ENCODE data around the gene MAML3.

DNA sequence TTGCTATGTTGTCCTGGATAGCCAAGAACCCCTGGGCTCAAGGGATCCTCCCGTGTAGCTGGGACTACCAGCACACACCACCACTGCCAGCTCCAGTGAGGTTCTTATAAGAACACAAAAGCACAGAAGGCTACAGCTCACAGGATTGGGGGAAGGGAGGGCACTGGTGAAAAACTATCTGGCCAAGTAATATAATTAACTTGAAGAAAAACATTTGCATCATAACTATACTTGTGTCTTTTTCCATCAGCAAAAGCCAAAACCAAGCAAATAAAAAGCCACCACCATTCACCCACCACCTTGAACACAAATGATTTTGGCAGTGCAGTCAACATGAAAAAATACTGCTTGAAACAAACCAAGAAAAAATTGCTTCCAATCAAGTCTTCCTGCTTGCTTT lies 188.2 kb downstream of the MAML3 start:
- TF ChIP-seq POLR2AphosphoS5 (IDR thresholded peaks at IDR 0.05) = no peak
- TF ChIP-seq POLR2A (IDR thresholded peaks at IDR 0.05) = no peak
- TF ChIP-seq, protein P1, sequence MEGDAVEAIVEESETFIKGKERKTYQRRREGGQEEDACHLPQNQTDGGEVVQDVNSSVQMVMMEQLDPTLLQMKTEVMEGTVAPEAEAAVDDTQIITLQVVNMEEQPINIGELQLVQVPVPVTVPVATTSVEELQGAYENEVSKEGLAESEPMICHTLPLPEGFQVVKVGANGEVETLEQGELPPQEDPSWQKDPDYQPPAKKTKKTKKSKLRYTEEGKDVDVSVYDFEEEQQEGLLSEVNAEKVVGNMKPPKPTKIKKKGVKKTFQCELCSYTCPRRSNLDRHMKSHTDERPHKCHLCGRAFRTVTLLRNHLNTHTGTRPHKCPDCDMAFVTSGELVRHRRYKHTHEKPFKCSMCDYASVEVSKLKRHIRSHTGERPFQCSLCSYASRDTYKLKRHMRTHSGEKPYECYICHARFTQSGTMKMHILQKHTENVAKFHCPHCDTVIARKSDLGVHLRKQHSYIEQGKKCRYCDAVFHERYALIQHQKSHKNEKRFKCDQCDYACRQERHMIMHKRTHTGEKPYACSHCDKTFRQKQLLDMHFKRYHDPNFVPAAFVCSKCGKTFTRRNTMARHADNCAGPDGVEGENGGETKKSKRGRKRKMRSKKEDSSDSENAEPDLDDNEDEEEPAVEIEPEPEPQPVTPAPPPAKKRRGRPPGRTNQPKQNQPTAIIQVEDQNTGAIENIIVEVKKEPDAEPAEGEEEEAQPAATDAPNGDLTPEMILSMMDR (IDR thresholded peaks at IDR 0.05) = no peak
- no peak for TF ChIP-seq EP300 (IDR thresholded peaks at IDR 0.05)

Data from upper lobe of left lung (tissue), 4 donors.